Renal cortex interstitium (tissue), 11 donors: Measurements from ENCODE around the gene GSPT1. TPM values are rescaled to one million over a fixed set of nuclear protein-coding genes. Genes with fewer than 3 reads are reported as not detected.
"Not testable (repeated sequence)": the region's sequence is repeated elsewhere in the genome, so short reads cannot be mapped to it uniquely, and the experiment has no call there.

Experiments
- DNase-seq, 11 donors: peaks; one replicate each; pipeline ENCODE4 v3.0.0-alpha.2; 2013; ENCODE audit warnings: low read depth in 9 of 11, low spot score in 4 of 11; ENCODE audit errors: extremely low read depth in 1 of 11
- polyA plus RNA-seq, 3 donors: library from polyadenylated mRNA; unstranded; fragments of 120-200 nt; gene quantifications; one replicate each; pipeline ENCODE4 v1.2.1, GENCODE V29; 2013; ENCODE audit not compliant: insufficient read length in 3 of 3

Gene GSPT1
- polyA plus RNA-seq, 3 donors: 104 to 132 (median 114) TPM

GRCh38 chr16:11924046-11924445 lies 8.3 kb upstream of the GSPT1 start:
- DNase-seq: not testable (repeated sequence)

GRCh38 chr16:11916524-11917285 lies 949 bp upstream of the GSPT1 start:
- DNase-seq: no peak

GRCh38 chr16:11915114-11915643 lies 577 bp downstream of the GSPT1 start:
- no peak for DNase-seq

- no peak for DNase-seq
Measured at GRCh38 chr16:11914210-11915113, 1.3 kb downstream of the GSPT1 start.

GRCh38 chr16:11913425-11914079 lies 2.2 kb downstream of the GSPT1 start:
- DNase-seq: no peak

GRCh38 chr16:11909653-11910545 lies 5.9 kb downstream of the GSPT1 start:
- no peak for DNase-seq

GRCh38 chr16:11907160-11907970 lies 8.4 kb downstream of the GSPT1 start:
- no peak for DNase-seq

GRCh38 chr16:11903906-11904305 lies 11.8 kb downstream of the GSPT1 start:
- DNase-seq: no peak

- DNase-seq: no peak
Measured at GRCh38 chr16:11901091-11901490, 14.7 kb downstream of the GSPT1 start.

GRCh38 chr16:11896486-11897176 lies 19.1 kb downstream of the GSPT1 start:
- DNase-seq: no peak

- DNase-seq: no peak
Measured at GRCh38 chr16:11893571-11893970, 22.2 kb downstream of the GSPT1 start.

- DNase-seq: no peak
Measured at GRCh38 chr16:11892761-11893160, 23.0 kb downstream of the GSPT1 start.

GRCh38 chr16:11890231-11890965 lies 25.4 kb downstream of the GSPT1 start:
- no peak for DNase-seq

GRCh38 chr16:11886881-11887280 lies 28.9 kb downstream of the GSPT1 start:
- no peak for DNase-seq

GRCh38 chr16:11884035-11884434 lies 31.7 kb downstream of the GSPT1 start:
- DNase-seq: no peak

- DNase-seq: no peak
Measured at GRCh38 chr16:11880007-11880406, 35.7 kb downstream of the GSPT1 start.
